Upper lobe of right lung (tissue), 1 donor: ENCODE results near the gene ARHGAP31. TPM values are rescaled to one million over a fixed set of nuclear protein-coding genes. Genes with fewer than 3 reads are reported as not detected.

ENCODE experiments used
- ATAC-seq: fragments of 200-7000 bp; cut with Tn5 transposase; one replicate; pipeline ENCODE4 v1.9.1; 2020; ENCODE audit warnings: mild to moderate bottlenecking, moderate library complexity
- DNase-seq: peaks from one replicate; pipeline ENCODE4 v3.0.0-alpha.2; 2020
- H3K27ac ChIP-seq: fragments of 200-600 bp; one replicate; pipeline ENCODE4 v1.8.0; 2022
- H3K27me3 ChIP-seq: fragments of 200-600 bp; one replicate; pipeline ENCODE4 v1.8.0; 2022; ENCODE audit warnings: mild to moderate bottlenecking
- H3K36me3 ChIP-seq: fragments of 200-600 bp; one replicate; pipeline ENCODE4 v1.8.0; 2022
- H3K4me1 ChIP-seq: fragments of 200-600 bp; one replicate; pipeline ENCODE4 v1.8.0; 2022
- H3K4me3 ChIP-seq: fragments of 200-600 bp; one replicate; pipeline ENCODE4 v1.8.0; 2022; ENCODE audit warnings: mild to moderate bottlenecking
- H3K9me3 ChIP-seq: fragments of 200-600 bp; one replicate; pipeline ENCODE4 v1.8.0; 2022
- CTCF ChIP-seq: fragments of 200-600 bp; IDR thresholded peaks from one replicate; pipeline ENCODE4 v1.8.0; 2022; ENCODE audit warnings: antibody characterized with exemption
- intact Hi-C: fragments of 100-400 bp; cut with DNase I; formaldehyde crosslinking; loops from one replicate; pipeline ENCODE4 v1.11.0; 2022
- total RNA-seq: library from RNA; stranded (reverse); fragmentation: NEBNext Ultra II Directional; extraction: Animal tissue kit (Norgen Biotek cat#: 25700); gene quantifications from one replicate; pipeline ENCODE4 v1.2.1, GENCODE V29; 2021
- donor health status: DM: no; HTN: yes; CAD: no; lungs with severe emphysema.

The ARHGAP31 gene
- total RNA-seq, 1 donor from 2014 or later = 117 TPM

- TF ChIP-seq CTCF = no peak
- no peak overlapping the region for H3K27ac ChIP-seq
- no peaks in the 10 kb centered on the region for H3K4me1 ChIP-seq
- no peaks in the 10 kb centered on the region for H3K27me3 ChIP-seq
- peaks cover 70% of the 10 kb centered on the region for H3K36me3 ChIP-seq
- no peak overlapping the region for H3K4me3 ChIP-seq
- ATAC-seq (no peak), DNase-seq (no peak)
- intact Hi-C loops = no loop called here
- no peaks in the 10 kb centered on the region for H3K9me3 ChIP-seq
These were observed 119.6 kb downstream of the ARHGAP31 start for GRCh38 chr3:119413603-119414280.

DNA sequence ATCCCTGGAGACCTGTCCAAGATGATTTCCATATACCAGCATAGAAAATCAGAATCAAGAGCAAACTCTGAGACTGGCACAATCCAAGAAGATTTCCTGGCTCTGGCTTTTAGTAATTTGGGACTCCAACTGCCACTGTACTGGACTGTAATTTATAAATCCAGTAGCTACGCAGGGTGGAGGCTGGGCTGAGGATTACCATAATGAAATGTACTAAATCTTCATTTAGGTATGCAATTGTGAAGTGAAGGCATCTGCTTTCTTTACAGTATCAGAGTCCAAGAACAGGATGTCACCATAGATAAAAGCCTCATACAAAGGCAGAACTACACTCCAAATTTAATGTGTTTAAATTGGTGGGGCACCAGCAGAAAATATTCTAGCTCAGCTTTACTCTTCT is 122.7 kb downstream of the ARHGAP31 start:
- intact Hi-C loops = no loop called here
- H3K4me1 ChIP-seq = no peaks in the 10 kb centered on the region
- H3K27ac ChIP-seq = no peak overlapping the region
- TF ChIP-seq CTCF = no peak
- no peaks in the 10 kb centered on the region for H3K9me3 ChIP-seq
- DNase-seq (no peak), ATAC-seq (no peak)
- no peaks in the 10 kb centered on the region for H3K27me3 ChIP-seq
- H3K36me3 ChIP-seq = peaks cover 48% of the 10 kb centered on the region
- H3K4me3 ChIP-seq = no peak overlapping the region

DNA sequence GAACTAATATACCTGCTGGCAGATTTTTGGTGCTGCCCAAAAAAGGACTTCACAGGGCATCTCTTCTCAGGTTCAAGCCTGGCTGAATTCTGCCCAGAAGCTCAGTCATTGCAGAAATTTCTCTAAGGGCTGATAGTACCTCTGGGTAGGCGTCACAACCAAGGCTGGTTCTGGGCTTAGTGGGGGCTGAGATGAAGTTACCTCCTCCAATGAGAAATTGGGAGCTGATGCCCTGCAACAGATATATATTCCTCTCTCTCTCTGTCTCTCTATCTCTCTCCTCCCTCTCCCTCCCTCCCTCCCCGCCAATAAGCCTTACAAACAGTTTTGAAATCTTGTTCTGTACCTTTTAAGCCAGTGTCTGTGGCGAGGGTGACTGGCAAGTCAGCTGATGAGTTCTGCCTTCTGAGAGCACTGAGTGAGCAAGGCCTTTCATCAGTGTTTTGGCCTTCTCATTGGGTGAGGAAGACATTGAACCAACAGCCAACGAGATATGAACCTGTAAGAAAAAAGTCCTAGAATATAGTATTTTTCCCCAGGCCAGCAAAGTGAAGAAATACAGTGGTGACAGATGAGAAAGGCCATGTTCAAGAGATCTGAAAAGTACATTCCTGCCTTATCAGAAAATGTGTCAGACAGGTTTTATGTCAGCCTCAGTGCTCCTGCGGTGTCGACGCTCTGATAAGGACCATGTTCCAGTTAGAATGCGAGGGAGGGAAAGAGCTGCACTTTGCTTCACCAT is 123.8 kb downstream of the ARHGAP31 start:
- Histone ChIP-seq H3K4me1 (no peaks in the 10 kb centered on the region), H3K4me3 (no peak overlapping the region), H3K27me3 (no peaks in the 10 kb centered on the region), H3K27ac (no peak overlapping the region), H3K36me3 (peaks cover 42% of the 10 kb centered on the region), H3K9me3 (no peaks in the 10 kb centered on the region)
- DNase-seq (no peak), ATAC-seq (no peak)
- TF ChIP-seq CTCF = no peak
- intact Hi-C loops = no loop called here

DNA sequence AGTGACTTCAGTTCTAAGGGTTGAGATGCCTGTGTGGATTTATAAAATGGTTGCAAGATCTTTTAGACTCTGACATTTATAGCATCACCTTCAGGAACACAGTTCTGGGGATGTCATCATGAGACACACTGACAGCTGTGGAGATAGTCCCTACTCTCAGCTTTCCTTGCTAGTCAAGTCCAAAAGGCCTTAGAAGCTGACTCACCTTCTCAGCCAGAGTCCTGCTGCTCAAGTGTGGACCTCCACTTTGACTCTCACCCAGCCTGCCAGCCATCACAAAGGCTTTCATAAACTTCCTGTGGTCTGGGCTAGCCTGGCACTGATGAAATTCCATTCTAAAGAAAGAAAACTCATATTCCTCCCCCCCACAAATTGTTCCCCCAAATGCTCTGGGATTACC is 124.5 kb downstream of the ARHGAP31 start:
- Histone ChIP-seq H3K27me3 (no peaks in the 10 kb centered on the region), H3K4me3 (no peak overlapping the region), H3K36me3 (peaks cover 35% of the 10 kb centered on the region), H3K27ac (no peak overlapping the region), H3K4me1 (no peaks in the 10 kb centered on the region), H3K9me3 (no peaks in the 10 kb centered on the region)
- intact Hi-C loops = no loop called here
- DNase-seq (no peak), ATAC-seq (no peak)
- TF ChIP-seq CTCF = no peak

GRCh38 chr3:119420196-119420595 is 126.0 kb downstream of the ARHGAP31 start:
- peaks cover 20% of the 10 kb centered on the region for H3K36me3 ChIP-seq
- H3K4me3 ChIP-seq = no peak overlapping the region
- no peaks in the 10 kb centered on the region for H3K4me1 ChIP-seq
- no peak for TF ChIP-seq CTCF
- H3K9me3 ChIP-seq = peaks cover 1% of the 10 kb centered on the region
- intact Hi-C loops = no loop called here
- no peaks in the 10 kb centered on the region for H3K27me3 ChIP-seq
- no peak overlapping the region for H3K27ac ChIP-seq
- ATAC-seq = no peak
- DNase-seq = no peak
